ENCODE results near the gene SYK.

Gene SYK

GRCh38 chr9:90827181-90827871, 25.7 kb downstream of the SYK start:
- Histone ChIP-seq H3K4me1 (ENCODE audit: insufficient read depth, low read length, poor library complexity, severe bottlenecking) (peaks cover 43% of the 10 kb centered on the region), H3K4me2 (ENCODE audit: low read depth, low read length, poor library complexity, severe bottlenecking) (peak overlapping the region; percentile 9), H3K79me2 (ENCODE audit: insufficient read depth, low read length) (peaks cover 92% of the 10 kb centered on the region), H3K36me3 (ENCODE audit: insufficient read depth, low read length) (peaks cover 19% of the 10 kb centered on the region), H3K27me3 (ENCODE audit: insufficient read depth, low read length, poor library complexity, severe bottlenecking) (no peaks in the 10 kb centered on the region), H4K20me1 (ENCODE audit: insufficient read depth, low read length, poor library complexity, severe bottlenecking) (peaks cover 3% of the 10 kb centered on the region), H2AFZ (ENCODE audit: low read length) (no peak overlapping the region), H3F3A (ENCODE audit: low read depth) (no peaks in the 10 kb centered on the region), H3K9me2 (replicated peaks; ENCODE audit: low read depth, low read length) (no peaks in the 10 kb centered on the region), H3K4me3 (ENCODE audit: low read length, poor library complexity, severe bottlenecking) (no peak overlapping the region), H3K9ac (ENCODE audit: low read depth, low read length, poor library complexity, severe bottlenecking) (no peak overlapping the region), H3K9me3 (ENCODE audit: insufficient read depth, low read depth, low read length) (peaks cover 11% of the 10 kb centered on the region)
- TF ChIP-seq EZH2phosphoT487 (IDR thresholded peaks at IDR 0.05; ENCODE audit: borderline replicate concordance) = no peak
- TF ChIP-seq, protein P1, sequence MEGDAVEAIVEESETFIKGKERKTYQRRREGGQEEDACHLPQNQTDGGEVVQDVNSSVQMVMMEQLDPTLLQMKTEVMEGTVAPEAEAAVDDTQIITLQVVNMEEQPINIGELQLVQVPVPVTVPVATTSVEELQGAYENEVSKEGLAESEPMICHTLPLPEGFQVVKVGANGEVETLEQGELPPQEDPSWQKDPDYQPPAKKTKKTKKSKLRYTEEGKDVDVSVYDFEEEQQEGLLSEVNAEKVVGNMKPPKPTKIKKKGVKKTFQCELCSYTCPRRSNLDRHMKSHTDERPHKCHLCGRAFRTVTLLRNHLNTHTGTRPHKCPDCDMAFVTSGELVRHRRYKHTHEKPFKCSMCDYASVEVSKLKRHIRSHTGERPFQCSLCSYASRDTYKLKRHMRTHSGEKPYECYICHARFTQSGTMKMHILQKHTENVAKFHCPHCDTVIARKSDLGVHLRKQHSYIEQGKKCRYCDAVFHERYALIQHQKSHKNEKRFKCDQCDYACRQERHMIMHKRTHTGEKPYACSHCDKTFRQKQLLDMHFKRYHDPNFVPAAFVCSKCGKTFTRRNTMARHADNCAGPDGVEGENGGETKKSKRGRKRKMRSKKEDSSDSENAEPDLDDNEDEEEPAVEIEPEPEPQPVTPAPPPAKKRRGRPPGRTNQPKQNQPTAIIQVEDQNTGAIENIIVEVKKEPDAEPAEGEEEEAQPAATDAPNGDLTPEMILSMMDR (conservative IDR thresholded peaks at IDR 0.05; ENCODE audit: low read length) = no peak

- H3K79me2 ChIP-seq (ENCODE audit: insufficient read depth, low read length) = peaks cover 94% of the 10 kb centered on the region; the same call in 1 of the 2 replicates
- no peak overlapping the region for H3K4me2 ChIP-seq (ENCODE audit: low read depth, low read length, poor library complexity, severe bottlenecking)
- TF ChIP-seq, protein P1 (conservative IDR thresholded peaks at IDR 0.05; ENCODE audit: low read length) = peak; percentile 33; the same call in 1 of the 2 replicates
- no peak for TF ChIP-seq EZH2phosphoT487 (IDR thresholded peaks at IDR 0.05; ENCODE audit: borderline replicate concordance)
- H3K9me3 ChIP-seq (ENCODE audit: insufficient read depth, low read depth, low read length) = no peaks in the 10 kb centered on the region
- no peaks in the 10 kb centered on the region for H3F3A ChIP-seq (ENCODE audit: low read depth)
- H4K20me1 ChIP-seq (ENCODE audit: insufficient read depth, low read length, poor library complexity, severe bottlenecking) = peaks cover 3% of the 10 kb centered on the region
- peaks cover 42% of the 10 kb centered on the region for H3K4me1 ChIP-seq (ENCODE audit: insufficient read depth, low read length, poor library complexity, severe bottlenecking)
- H3K36me3 ChIP-seq (ENCODE audit: insufficient read depth, low read length) = peaks cover 22% of the 10 kb centered on the region; the same call in 1 of the 2 replicates
- no peak overlapping the region for H3K4me3 ChIP-seq (ENCODE audit: low read length, poor library complexity, severe bottlenecking)
- no peak overlapping the region for H2AFZ ChIP-seq (ENCODE audit: low read length)
- no peaks in the 10 kb centered on the region for H3K27me3 ChIP-seq (ENCODE audit: insufficient read depth, low read length, poor library complexity, severe bottlenecking)
- no peaks in the 10 kb centered on the region for H3K9me2 ChIP-seq (replicated peaks; ENCODE audit: low read depth, low read length)
- no peak overlapping the region for H3K9ac ChIP-seq (ENCODE audit: low read depth, low read length, poor library complexity, severe bottlenecking)
These were observed 28.4 kb downstream of the SYK start for GRCh38 chr9:90830051-90830450.

DNA sequence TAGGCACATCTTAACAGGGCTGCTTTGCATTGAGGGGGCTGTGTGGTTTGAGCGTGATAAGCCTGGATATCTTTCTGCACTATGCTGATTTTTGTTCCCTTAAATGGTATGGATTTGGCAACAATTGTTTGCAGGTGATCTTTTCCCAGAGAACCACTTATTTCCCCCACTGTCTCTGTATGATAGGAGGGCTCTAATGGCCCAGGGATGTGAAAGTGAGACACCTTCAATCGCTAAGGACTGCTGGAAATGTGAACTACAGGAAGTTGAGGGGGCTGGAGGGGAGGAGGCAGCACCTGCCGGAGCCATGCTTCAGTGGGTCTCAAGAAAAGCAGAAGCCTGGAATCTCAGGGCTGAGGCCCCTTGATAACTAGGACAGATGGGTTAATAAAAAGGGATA, 29.4 kb downstream of the SYK start:
- H3K9me3 ChIP-seq (ENCODE audit: insufficient read depth, low read depth, low read length) = no peaks in the 10 kb centered on the region
- H3K4me2 ChIP-seq (ENCODE audit: low read depth, low read length, poor library complexity, severe bottlenecking) = peak overlapping the region; percentile 41
- H4K20me1 ChIP-seq (ENCODE audit: insufficient read depth, low read length, poor library complexity, severe bottlenecking) = peaks cover 3% of the 10 kb centered on the region
- H3K9ac ChIP-seq (ENCODE audit: low read depth, low read length, poor library complexity, severe bottlenecking) = no peak overlapping the region
- H3K79me2 ChIP-seq (ENCODE audit: insufficient read depth, low read length) = peaks cover 94% of the 10 kb centered on the region; the same call in 1 of the 2 replicates
- H3K36me3 ChIP-seq (ENCODE audit: insufficient read depth, low read length) = peaks cover 22% of the 10 kb centered on the region; the same call in 1 of the 2 replicates
- peaks cover 37% of the 10 kb centered on the region for H3K4me1 ChIP-seq (ENCODE audit: insufficient read depth, low read length, poor library complexity, severe bottlenecking)
- no peaks in the 10 kb centered on the region for H3F3A ChIP-seq (ENCODE audit: low read depth)
- no peak overlapping the region for H3K4me3 ChIP-seq (ENCODE audit: low read length, poor library complexity, severe bottlenecking)
- no peaks in the 10 kb centered on the region for H3K27me3 ChIP-seq (ENCODE audit: insufficient read depth, low read length, poor library complexity, severe bottlenecking)
- no peak overlapping the region for H2AFZ ChIP-seq (ENCODE audit: low read length)
- H3K9me2 ChIP-seq (replicated peaks; ENCODE audit: low read depth, low read length) = no peaks in the 10 kb centered on the region
- no peak for TF ChIP-seq EZH2phosphoT487 (IDR thresholded peaks at IDR 0.05; ENCODE audit: borderline replicate concordance)
- TF ChIP-seq, protein P1 (conservative IDR thresholded peaks at IDR 0.05; ENCODE audit: low read length) = no peak
